NB4 (cell line): ENCODE results near the gene SLC30A9.

Source experiments
- DNase-seq: peaks from one replicate; pipeline ENCODE4 v3.0.0; 2010; ENCODE audit warnings: low read depth
- H3K4me3 ChIP-seq: one replicate; pipeline ENCODE4 v1.5.1; 2011; ENCODE audit warnings: mild to moderate bottlenecking, low read depth, low read length, moderate library complexity
- CTCF ChIP-seq: IDR thresholded peaks from one replicate; pipeline ENCODE4 v1.5.1; 2012; ENCODE audit warnings: low read depth, low read length
- MAX ChIP-seq: IDR thresholded peaks from 2 replicates; pipeline ENCODE4 v1.6.1; 2011; ENCODE audit warnings: low read depth, low read length
- MYC ChIP-seq: IDR thresholded peaks from 2 replicates; pipeline ENCODE4 v1.6.1; 2011; ENCODE audit warnings: low read depth, low read length
- POLR2A ChIP-seq: IDR thresholded peaks from 2 replicates; pipeline ENCODE4 v1.6.1; 2011; ENCODE audit warnings: mild to moderate bottlenecking; ENCODE audit not compliant: insufficient read length; ENCODE audit errors: extremely low read depth

SLC30A9 gene

GRCh38 chr4:42066402-42066801 lies 76.1 kb downstream of the SLC30A9 start:
- no peak overlapping the region for H3K4me3 ChIP-seq
- TF ChIP-seq MAX (no peak), POLR2A (no peak), CTCF (no peak), MYC (no peak)
- DNase-seq = no peak

- DNase-seq = no peak
- no peak for TF ChIP-seq MYC
- no peak for TF ChIP-seq CTCF
- no peak for TF ChIP-seq MAX
- H3K4me3 ChIP-seq = no peak overlapping the region
Observed at GRCh38 chr4:42067264-42067663, 76.9 kb downstream of the SLC30A9 start.

DNA sequence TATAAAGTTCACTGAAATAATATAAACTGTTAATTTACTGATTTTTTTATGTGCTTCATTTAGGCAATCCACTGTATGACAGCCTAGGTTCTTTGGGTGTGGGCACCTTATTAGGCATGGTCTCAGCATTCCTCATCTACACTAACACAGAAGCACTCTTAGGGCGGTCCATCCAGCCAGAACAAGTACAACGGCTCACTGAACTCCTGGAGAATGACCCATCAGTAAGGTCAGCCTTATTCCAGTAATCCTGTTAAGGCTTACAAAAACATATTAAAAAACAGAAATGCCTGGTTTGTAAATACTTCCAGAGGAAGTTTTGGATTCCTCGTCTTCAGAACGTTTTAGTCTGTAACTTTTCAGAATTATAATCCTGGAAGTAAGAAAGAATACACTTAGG lies 80.1 kb downstream of the SLC30A9 start:
- no peak overlapping the region for H3K4me3 ChIP-seq
- no peak for DNase-seq
- no peak for TF ChIP-seq CTCF

- TF ChIP-seq CTCF (no peak), MAX (no peak), MYC (no peak), POLR2A (no peak)
- no peak overlapping the region for H3K4me3 ChIP-seq
- DNase-seq = no peak
Observed at GRCh38 chr4:42074294-42074693, 84.0 kb downstream of the SLC30A9 start.

GRCh38 chr4:42078184-42078801 lies 88.0 kb downstream of the SLC30A9 start:
- no peak overlapping the region for H3K4me3 ChIP-seq
- no peak for DNase-seq
- TF ChIP-seq POLR2A (no peak), MAX (no peak), CTCF (no peak), MYC (no peak)

DNA sequence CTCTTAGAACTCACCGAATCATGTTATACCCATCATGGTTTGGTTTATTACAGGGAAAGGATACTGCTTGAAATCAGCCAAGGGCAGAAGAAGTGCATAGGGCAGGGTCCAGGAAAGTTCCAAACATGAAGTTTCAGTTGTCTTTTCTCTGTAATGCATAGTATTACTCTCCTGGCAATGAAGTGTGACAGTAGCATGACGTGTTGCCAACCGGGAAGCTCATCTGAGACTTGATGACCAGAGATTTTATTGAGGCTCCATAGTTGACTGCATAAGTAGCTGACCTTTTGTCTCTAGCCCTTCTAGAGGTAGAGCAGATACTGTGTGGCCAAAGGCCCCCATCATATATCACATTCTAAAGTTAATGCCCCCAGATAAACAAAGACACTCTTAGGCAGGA lies 90.0 kb downstream of the SLC30A9 start:
- no peak for DNase-seq
- no peak for TF ChIP-seq MAX
- no peak for TF ChIP-seq POLR2A
- TF ChIP-seq CTCF = no peak
- no peak for TF ChIP-seq MYC

More for the DNA sequence above, 90.0 kb downstream of the SLC30A9 start:
- H3K4me3 ChIP-seq = no peak overlapping the region
